ENCODE measurements around the gene OVCH2.
A peak's percentile ranks its signal among the peaks of the same experiment; 100 is the strongest.

OVCH2 gene

DNA sequence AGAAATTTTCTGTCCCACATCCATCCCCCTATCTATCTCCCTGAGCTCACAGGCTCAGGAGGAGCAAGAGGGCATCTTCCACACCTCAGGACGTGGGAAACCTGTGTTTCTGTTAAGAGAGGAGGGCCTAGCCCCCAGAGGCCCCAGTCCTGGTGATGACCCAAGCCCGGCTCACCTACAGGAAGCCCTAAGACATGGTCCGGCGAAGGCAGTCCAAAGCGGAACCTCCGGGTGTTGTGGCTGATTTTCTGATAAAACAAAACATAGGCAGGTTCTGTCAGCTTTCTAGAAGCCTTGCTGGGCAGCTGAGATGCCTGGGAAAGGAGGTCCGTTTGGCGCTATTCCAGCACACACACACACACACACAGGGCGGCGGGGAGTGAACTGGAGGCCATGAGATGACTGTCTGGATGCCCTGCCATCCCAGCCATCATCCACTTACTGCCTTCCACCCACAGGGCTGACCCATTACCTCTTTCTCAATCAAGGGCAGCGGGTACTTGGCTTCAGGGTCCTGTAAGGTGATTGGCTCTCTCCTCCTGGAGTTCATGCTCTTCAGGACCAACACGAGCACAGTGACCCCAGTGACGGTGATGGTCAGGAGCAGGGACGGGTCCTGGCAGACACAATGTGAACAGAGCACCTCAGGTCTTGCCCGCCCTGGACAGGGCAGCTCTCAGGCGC lies 33.9 kb downstream of the OVCH2 start:
- DNase-seq (ENCODE audit: insufficient read length, low spot score) (no peak), FAIRE-seq (peak; percentile 81)
- TF ChIP-seq TAF1 (IDR thresholded peaks at IDR 0.05; ENCODE audit: low read depth, low read length) (no peak), SPI1 (IDR thresholded peaks at IDR 0.05; ENCODE audit: low read depth, low read length) (no peak), POLR2A (IDR thresholded peaks at IDR 0.05; ENCODE audit: low read depth, low read length) (no peak; the same call in 1 of the 2 replicates), POU2F2 (IDR thresholded peaks at IDR 0.05; ENCODE audit: low read depth, low read length) (no peak), PAX5 (IDR thresholded peaks at IDR 0.05; ENCODE audit: insufficient read depth, low read length, severe bottlenecking) (peak; percentile 61), POLR2AphosphoS5 (IDR thresholded peaks at IDR 0.05; ENCODE audit: low read depth, low read length) (0 out of 2 replicates have a peak, but pooled peaks have one; percentile 3)

DNA sequence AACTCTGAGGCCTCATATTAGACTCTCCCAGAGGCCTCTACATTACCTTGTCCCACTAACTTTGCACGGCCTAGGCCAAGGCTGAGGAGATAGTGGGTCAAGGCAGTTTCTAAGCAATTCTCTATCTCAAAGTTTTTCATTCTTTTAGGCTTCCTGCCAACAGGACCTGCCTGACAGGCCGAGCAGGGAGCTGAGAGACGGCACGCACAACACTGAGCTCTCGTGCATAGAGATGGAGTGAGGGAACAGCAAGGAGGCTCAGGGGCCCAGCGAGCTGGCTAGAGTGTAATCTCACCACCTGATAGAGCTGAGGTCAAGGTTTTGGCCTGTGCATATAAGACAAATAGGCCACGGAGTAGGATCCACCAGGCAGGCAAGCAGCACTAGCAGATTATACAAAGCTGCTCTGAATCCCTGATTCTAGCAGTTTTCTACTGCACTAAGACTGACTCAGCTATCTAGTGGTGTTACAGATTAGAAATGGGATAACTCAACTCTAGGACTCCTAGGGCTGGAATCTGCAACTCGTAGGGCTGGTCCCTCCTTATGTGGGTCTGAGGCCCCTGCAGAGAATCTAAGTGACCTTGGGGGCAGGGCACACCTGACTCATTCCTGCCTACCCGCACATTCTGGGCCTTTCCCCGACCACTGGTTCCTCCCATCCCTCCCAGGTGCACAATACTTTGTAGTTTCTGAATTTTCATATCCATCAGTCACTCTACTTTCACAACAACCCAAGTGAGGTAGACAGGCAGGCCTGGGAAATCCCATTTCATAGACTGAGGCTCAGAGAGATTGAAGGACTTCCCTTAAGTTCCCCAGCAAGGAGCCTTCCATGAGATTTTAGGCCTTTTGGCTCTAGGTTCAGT lies 34.7 kb downstream of the OVCH2 start:
- FAIRE-seq (peak; percentile 66), DNase-seq (ENCODE audit: insufficient read length, low spot score) (no peak)
- TF ChIP-seq POLR2A (IDR thresholded peaks at IDR 0.05; ENCODE audit: low read depth, low read length) (0 out of 2 replicates have a peak, but pooled peaks have one; percentile 47), PAX5 (IDR thresholded peaks at IDR 0.05; ENCODE audit: insufficient read depth, low read length, severe bottlenecking) (no peak), SPI1 (IDR thresholded peaks at IDR 0.05; ENCODE audit: low read depth, low read length) (peak; percentile 53), TAF1 (IDR thresholded peaks at IDR 0.05; ENCODE audit: low read depth, low read length) (no peak), POLR2AphosphoS5 (IDR thresholded peaks at IDR 0.05; ENCODE audit: low read depth, low read length) (no peak; the same call in 1 of the 2 replicates), POU2F2 (IDR thresholded peaks at IDR 0.05; ENCODE audit: low read depth, low read length) (peak; percentile 88)

DNA sequence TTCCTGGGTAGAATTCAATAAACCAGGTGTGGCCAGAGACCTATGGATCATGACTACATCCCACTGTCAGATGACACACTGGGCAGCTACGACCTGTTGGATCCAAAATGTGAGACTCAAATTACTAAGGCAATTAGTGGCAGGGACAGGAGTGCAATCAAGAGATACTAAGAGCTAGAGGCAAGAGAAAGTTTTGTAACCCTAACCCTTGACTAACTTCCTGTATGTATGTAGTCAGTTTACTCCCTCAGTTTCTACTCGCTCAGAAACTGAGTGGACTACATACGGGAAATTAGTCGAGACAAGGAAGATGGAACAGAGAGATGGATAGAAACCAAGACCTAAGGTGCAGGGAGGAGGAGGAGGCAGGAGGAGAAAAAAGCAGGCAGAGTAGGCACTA lies 35.6 kb downstream of the OVCH2 start:
- DNase-seq (ENCODE audit: insufficient read length, low spot score) (no peak), FAIRE-seq (peak; percentile 71)
- TF ChIP-seq POLR2AphosphoS5 (IDR thresholded peaks at IDR 0.05; ENCODE audit: low read depth, low read length) = no peak
- 0 out of 2 replicates have a peak, but pooled peaks have one; percentile 6 for TF ChIP-seq POLR2A (IDR thresholded peaks at IDR 0.05; ENCODE audit: low read depth, low read length)

DNA sequence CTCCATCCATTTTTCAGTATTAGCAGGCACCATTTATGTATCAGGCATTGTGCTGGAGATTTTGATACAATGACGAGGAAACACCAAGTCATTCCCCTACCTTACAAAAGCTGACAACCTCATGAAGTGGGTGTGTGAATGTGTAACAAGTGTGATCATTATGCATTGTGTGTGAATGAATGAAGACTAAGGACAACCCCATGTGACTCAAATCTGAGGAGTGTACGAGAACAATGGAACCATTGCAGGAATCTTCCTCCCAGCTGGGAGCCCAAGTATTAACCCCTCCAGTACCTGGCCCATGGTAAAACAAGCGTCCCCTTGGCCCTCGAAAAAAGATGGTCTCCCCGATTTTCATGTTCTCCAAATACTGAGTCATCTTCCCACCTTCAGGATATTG lies 37.4 kb downstream of the OVCH2 start:
- DNase-seq (ENCODE audit: insufficient read length, low spot score) = no peak
- no peak for TF ChIP-seq POLR2AphosphoS5 (IDR thresholded peaks at IDR 0.05; ENCODE audit: low read depth, low read length)
- no peak for TF ChIP-seq TAF1 (IDR thresholded peaks at IDR 0.05; ENCODE audit: low read depth, low read length)
- no peak for TF ChIP-seq POU2F2 (IDR thresholded peaks at IDR 0.05; ENCODE audit: low read depth, low read length)
- TF ChIP-seq PAX5 (IDR thresholded peaks at IDR 0.05; ENCODE audit: insufficient read depth, low read length, severe bottlenecking) = no peak
- TF ChIP-seq SPI1 (IDR thresholded peaks at IDR 0.05; ENCODE audit: low read depth, low read length) = no peak
- TF ChIP-seq POLR2A (IDR thresholded peaks at IDR 0.05; ENCODE audit: low read depth, low read length) = no peak
- peak; percentile 9 for FAIRE-seq

DNA sequence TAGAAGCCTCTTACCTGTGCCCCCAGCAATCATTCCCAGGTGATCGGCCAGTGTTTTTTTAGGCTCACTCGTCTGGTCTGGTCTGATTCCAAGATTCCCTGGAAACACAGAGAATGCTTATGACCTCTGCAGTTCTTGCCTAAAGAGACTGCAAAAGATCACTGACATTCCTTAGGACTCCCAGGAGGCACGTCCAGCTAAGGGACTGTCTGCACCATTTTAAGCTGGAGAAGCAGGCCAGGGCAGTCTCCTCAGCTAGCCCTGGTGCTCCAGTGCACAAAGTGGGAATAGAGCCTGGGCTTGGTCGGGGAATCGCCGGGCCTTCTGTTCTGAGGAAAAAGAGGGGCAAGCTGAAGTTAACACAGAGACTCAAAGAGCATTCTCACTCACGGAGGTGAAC lies 37.8 kb downstream of the OVCH2 start:
- no peak for FAIRE-seq
- no peak for TF ChIP-seq POLR2AphosphoS5 (IDR thresholded peaks at IDR 0.05; ENCODE audit: low read depth, low read length)
- no peak for TF ChIP-seq TAF1 (IDR thresholded peaks at IDR 0.05; ENCODE audit: low read depth, low read length)
- TF ChIP-seq PAX5 (IDR thresholded peaks at IDR 0.05; ENCODE audit: insufficient read depth, low read length, severe bottlenecking) = no peak
- TF ChIP-seq POLR2A (IDR thresholded peaks at IDR 0.05; ENCODE audit: low read depth, low read length) = no peak
- TF ChIP-seq POU2F2 (IDR thresholded peaks at IDR 0.05; ENCODE audit: low read depth, low read length) = no peak
- no peak for TF ChIP-seq SPI1 (IDR thresholded peaks at IDR 0.05; ENCODE audit: low read depth, low read length)
- DNase-seq (ENCODE audit: insufficient read length, low spot score) = no peak

DNA sequence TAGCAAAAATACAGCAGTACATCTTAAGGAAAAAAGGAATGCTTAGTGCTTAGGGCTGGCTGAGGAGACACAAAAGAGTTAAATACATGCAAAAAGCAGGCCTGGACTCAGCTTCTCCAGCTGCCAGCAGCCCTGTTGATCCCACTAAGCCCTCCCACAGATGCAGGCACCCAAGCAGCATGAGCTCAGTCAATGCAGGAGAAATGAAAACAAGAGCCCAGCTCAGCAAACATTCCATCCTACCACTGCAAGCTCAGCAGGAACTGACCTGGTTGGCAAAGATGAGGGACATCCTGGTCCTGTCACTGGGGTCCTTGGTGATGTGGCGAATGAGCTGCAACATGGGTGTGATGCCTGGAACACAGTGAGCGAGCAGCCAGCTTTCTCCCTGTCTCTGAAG lies 38.8 kb downstream of the OVCH2 start:
- TF ChIP-seq TAF1 (IDR thresholded peaks at IDR 0.05; ENCODE audit: low read depth, low read length) (no peak), SPI1 (IDR thresholded peaks at IDR 0.05; ENCODE audit: low read depth, low read length) (no peak), POLR2AphosphoS5 (IDR thresholded peaks at IDR 0.05; ENCODE audit: low read depth, low read length) (no peak), PAX5 (IDR thresholded peaks at IDR 0.05; ENCODE audit: insufficient read depth, low read length, severe bottlenecking) (no peak), POU2F2 (IDR thresholded peaks at IDR 0.05; ENCODE audit: low read depth, low read length) (no peak), POLR2A (IDR thresholded peaks at IDR 0.05; ENCODE audit: low read depth, low read length) (no peak)
- FAIRE-seq = no peak

DNA sequence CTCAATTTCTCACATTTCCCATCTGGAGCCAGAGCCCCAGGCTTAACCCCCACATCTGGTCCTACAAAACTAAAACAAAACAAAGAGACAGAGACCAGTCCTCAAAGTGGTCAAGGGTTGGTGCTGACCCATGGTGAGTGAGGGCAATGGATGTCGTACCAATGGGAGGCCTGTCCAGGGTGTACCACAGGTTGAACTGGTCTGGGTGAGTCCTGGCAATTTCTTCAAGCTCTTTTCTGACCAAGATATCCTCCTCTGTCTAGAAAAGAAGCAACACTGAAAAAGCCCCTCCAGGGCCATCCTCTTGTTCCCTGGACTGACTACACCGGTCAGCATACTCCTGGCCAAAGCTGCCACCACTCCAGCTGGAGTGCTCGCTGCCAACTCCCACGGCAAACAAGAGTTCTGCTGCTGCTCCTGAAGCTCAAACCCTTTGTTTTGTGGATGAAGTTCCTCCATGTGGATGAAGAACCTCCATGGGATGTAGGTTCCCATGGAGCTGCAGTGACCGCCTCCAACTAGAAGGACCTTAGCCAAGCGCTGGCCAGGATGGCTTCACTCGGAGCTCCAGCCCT lies 39.9 kb downstream of the OVCH2 start:
- no peak for TF ChIP-seq SPI1 (IDR thresholded peaks at IDR 0.05; ENCODE audit: low read depth, low read length)
- no peak for TF ChIP-seq POLR2A (IDR thresholded peaks at IDR 0.05; ENCODE audit: low read depth, low read length)
- no peak for TF ChIP-seq POLR2AphosphoS5 (IDR thresholded peaks at IDR 0.05; ENCODE audit: low read depth, low read length)
- TF ChIP-seq TAF1 (IDR thresholded peaks at IDR 0.05; ENCODE audit: low read depth, low read length) = no peak
- no peak for TF ChIP-seq POU2F2 (IDR thresholded peaks at IDR 0.05; ENCODE audit: low read depth, low read length)
- no peak for TF ChIP-seq PAX5 (IDR thresholded peaks at IDR 0.05; ENCODE audit: insufficient read depth, low read length, severe bottlenecking)
- FAIRE-seq (no peak), DNase-seq (ENCODE audit: insufficient read length, low spot score) (no peak)

More for the DNA sequence above, 38.8 kb downstream of the OVCH2 start:
- DNase-seq (ENCODE audit: insufficient read length, low spot score) = no peak

DNA sequence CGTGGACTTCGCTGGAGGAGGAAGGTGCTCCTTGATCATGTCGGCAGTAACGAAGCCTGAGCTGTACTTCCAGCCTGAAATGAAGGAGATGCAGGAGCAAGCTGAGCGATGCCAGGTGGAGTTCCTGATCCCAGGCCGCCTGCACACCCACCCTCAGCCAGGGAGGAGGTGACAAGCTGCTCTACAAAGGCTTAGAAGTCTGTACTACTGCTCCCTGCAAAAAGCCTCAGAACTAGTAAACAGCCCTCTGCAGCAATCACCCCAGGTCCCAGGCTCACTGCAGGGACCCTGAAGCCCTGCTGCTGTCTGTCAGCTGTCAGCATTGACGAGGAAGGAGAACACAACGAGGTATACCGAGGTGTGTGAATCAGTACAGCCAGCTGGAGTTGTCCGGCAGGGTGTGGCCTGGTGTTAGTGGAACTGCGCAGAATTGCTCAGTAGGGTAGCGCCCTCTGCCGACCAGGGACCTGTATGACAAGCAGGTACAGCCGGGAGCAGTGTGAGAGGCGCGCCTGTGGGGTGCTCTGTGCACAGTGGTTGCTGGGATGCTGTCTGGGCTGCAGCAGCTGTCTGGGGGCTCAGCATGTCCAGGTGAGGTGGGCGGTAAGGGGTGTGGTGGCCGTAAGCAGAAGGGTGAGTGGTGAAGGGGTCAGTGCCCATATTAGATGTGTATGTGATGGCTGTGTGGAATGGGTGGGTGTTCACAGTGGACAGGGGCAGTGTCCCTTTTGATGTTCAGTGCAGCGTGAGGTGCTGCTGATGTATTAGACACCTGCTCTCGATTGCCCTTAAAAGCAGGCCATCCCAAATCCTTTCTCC lies 40.6 kb downstream of the OVCH2 start:
- FAIRE-seq = peak; percentile 98
- TF ChIP-seq TAF1 (IDR thresholded peaks at IDR 0.05; ENCODE audit: low read depth, low read length) = no peak
- no peak for TF ChIP-seq SPI1 (IDR thresholded peaks at IDR 0.05; ENCODE audit: low read depth, low read length)
- no peak for TF ChIP-seq POU2F2 (IDR thresholded peaks at IDR 0.05; ENCODE audit: low read depth, low read length)
- TF ChIP-seq POLR2A (IDR thresholded peaks at IDR 0.05; ENCODE audit: low read depth, low read length) = peak; percentile 39; the same call in 1 of the 2 replicates
- TF ChIP-seq POLR2AphosphoS5 (IDR thresholded peaks at IDR 0.05; ENCODE audit: low read depth, low read length) = 0 out of 2 replicates have a peak, but pooled peaks have one; percentile 29
- TF ChIP-seq PAX5 (IDR thresholded peaks at IDR 0.05; ENCODE audit: insufficient read depth, low read length, severe bottlenecking) = no peak
- peak; percentile 85 for DNase-seq (ENCODE audit: insufficient read length, low spot score)

Measured in GM12891 (cell line).